Raji (cell line): ENCODE data around the gene METTL24.

Experiments
- POLR2A ChIP-seq: IDR thresholded peaks from 2 replicates; pipeline ENCODE4 v1.6.1; 2011; ENCODE audit warnings: low read depth, low read length, control low read depth; ENCODE audit not compliant: insufficient read depth

Gene METTL24

GRCh38 chr6:110216140-110216539, 142.0 kb downstream of the METTL24 start:
- no peak for TF ChIP-seq POLR2A

DNA sequence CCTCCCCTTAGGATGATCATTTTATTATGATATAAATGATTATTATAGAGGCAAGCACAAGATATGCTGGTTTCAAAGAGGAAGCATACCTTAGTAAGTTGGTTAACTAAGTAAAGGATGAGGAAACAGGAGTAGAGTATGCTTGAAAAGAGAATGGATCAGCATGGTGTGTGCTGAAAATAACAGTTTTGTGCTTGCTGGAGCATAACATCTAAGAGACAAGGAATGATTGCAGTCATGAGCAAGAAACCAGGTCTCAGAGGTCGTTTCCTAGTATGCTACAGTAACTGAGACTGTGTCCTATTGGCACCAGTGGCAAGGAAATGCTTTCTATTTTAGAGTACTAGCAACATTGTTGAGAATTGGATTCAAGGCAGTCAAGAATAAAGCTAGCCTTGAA, 143.8 kb downstream of the METTL24 start:
- no peak for TF ChIP-seq POLR2A

DNA sequence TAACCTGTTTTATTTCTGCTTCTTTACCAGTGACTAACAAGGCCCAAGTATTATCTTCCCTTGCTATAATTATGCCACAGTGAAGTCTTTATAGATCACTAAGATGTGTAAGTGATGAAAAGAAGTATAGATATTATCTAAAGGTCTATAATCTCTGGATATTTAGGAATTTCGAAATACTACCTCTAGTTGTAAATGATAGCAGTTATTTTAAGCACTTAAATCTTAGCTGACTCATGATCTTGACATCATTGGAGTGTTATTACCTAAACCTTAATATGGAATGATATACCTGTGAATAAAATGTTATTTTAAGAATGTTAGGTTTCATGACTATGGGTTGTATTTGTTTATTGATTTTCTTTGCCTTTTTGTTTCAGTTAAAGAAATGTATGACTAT, 146.4 kb downstream of the METTL24 start:
- TF ChIP-seq POLR2A, result no peak

- no peak for TF ChIP-seq POLR2A
These were observed 150.5 kb downstream of the METTL24 start for GRCh38 chr6:110207652-110208051.

DNA sequence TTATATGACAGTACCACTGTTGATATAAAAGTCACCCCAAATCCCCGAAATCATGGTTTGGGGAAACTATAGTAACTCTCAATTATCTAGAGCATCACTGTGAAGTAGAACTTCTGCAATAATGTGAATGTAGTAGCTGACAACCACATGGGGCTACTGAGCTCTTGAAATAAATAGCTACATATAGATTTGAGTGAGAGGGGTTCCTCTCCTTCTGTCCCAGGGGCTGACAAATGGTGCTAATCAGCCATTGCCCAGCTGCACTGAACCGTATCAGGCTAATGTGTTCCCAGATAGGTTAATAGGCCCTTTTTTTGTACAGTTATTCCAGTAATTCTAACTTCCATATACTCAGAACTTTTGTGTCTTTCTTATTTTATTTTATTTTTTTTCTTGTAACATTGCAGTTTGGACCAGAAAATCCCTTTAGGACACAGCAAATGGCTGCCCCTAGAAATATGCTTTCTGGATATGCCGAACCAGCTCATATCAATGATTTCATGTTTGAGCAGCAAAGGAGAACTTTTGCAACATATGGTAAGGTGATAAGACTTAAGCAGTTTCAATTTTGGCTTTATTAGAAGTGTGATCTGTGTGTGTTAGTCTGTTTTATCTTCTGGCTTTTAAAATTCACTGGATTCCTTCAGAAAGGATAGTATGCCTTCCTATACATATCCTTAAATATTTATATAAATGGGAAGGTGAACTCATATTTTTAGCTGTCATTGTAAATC, 156.8 kb downstream of the METTL24 start:
- TF ChIP-seq POLR2A, result no peak

- TF ChIP-seq POLR2A, result no peak
These were observed 159.6 kb downstream of the METTL24 start for GRCh38 chr6:110198561-110198960.

- no peak for TF ChIP-seq POLR2A
These were observed 161.3 kb downstream of the METTL24 start for GRCh38 chr6:110196874-110197273.

DNA sequence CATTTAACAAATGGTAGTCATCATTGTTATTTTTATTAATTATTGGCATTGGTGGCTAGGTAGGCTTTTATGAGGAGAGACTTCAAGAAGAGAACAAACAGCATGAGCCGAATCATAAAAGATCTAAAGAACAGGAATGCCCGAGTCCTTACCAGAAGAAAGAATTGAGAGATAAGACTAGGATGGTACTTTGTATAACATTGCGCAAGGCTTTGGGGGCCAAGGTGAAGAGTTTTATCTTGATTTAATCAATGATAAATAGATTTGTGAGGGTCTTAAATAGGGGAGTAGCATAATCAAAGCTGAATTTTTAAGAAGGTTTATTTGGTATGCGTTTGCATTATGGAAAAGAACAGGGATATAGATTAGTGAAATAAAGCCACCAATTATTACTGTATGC, 162.5 kb downstream of the METTL24 start:
- TF ChIP-seq POLR2A, result no peak
